Vagina (tissue), 2 donors: Measurements from ENCODE around the gene BSPRY.

Source experiments
- CTCF ChIP-seq, 3 experiments: fragments of 450-650 bp in 2 of 3; fragments of 200-600 bp in 1 of 3; sonication (generic) in 1 of 3; IDR thresholded peaks; one replicate each; pipeline ENCODE4 v1.5.1; 2017 to 2019; ENCODE audit warnings: antibody characterized with exemption in 3 of 3, mild to moderate bottlenecking in 2 of 3, moderate library complexity in 2 of 3
- POLR2A ChIP-seq, 2 donors: fragments of 450-650 bp; IDR thresholded peaks; one replicate each; pipeline ENCODE4 v1.6.1; 2017; ENCODE audit warnings: antibody characterized with exemption in 2 of 2, mild to moderate bottlenecking in 2 of 2, moderate library complexity in 2 of 2

GRCh38 chr9:113410207-113410864, 61.0 kb downstream of the BSPRY start, which contains the start of the genes C9orf43 and POLE3:
- TF ChIP-seq CTCF (IDR thresholded peaks at IDR 0.05) (no peak), POLR2A (IDR thresholded peaks at IDR 0.05) (peak in 1 of 2 donors; percentile 61)
